ENCODE results near the gene PGAP1.

GRCh38 chr2:196851088-196851487 is 75.4 kb downstream of the PGAP1 start:
- TF ChIP-seq CTCF (IDR thresholded peaks at IDR 0.05) (no peak), POLR2A (IDR thresholded peaks at IDR 0.05) (no peak)
